Kidney (tissue), 14 donors: Measurements from ENCODE around the gene SWT1. TPM values are rescaled to one million over a fixed set of nuclear protein-coding genes. Genes with fewer than 3 reads are reported as not detected.

Source experiments
- DNase-seq, 5 donors: peaks; one replicate each; pipeline ENCODE4 v3.0.0-alpha.2; 2013 to 2020
- FAIRE-seq: peaks from 2 replicates; lab custom pipeline; 2012; peaks lifted over from hg19 to GRCh38; lab: Jason Lieb, UNC
- H3K27ac ChIP-seq, 2 donors: one replicate each; pipeline ENCODE4 v1.7.0; 2013; ENCODE audit warnings: low read depth in 2 of 2, low read length in 2 of 2, inconsistent platforms in 1 of 2
- H3K27me3 ChIP-seq: one replicate; pipeline ENCODE4 v1.7.1; 2013; ENCODE audit warnings: low read length, inconsistent platforms; ENCODE audit not compliant: control insufficient read depth, insufficient read depth
- H3K36me3 ChIP-seq, 3 donors: one replicate each; pipeline versions ENCODE4 v1.7.0 to v1.7.1; 2013; ENCODE audit warnings: low read length in 3 of 3, control low read depth in 1 of 3, inconsistent platforms in 1 of 3; ENCODE audit not compliant: insufficient read depth in 3 of 3, control insufficient read depth in 2 of 3
- H3K4me1 ChIP-seq, 3 donors: one replicate each; pipeline versions ENCODE4 v1.7.0 to v1.7.1; 2013; ENCODE audit warnings: low read length in 3 of 3, inconsistent platforms in 1 of 3, low read depth in 1 of 3; ENCODE audit not compliant: control insufficient read depth in 2 of 3, insufficient read depth in 2 of 3
- H3K4me3 ChIP-seq, 3 donors: one replicate each; pipeline versions ENCODE4 v1.7.0 to v1.8.1; 2013; ENCODE audit warnings: low read length in 3 of 3, control low read depth in 1 of 3, inconsistent platforms in 1 of 3
- H3K9ac ChIP-seq, 3 donors: one replicate each; pipeline versions ENCODE4 v1.7.0 to v1.7.1; 2013; ENCODE audit warnings: low read length in 3 of 3, control low read depth in 1 of 3, inconsistent platforms in 1 of 3
- H3K9me3 ChIP-seq, 3 donors: one replicate each; pipeline versions ENCODE4 v1.7.0 to v1.7.1; 2013; ENCODE audit warnings: low read length in 3 of 3, control low read depth in 1 of 3, inconsistent platforms in 1 of 3; ENCODE audit not compliant: control insufficient read depth in 2 of 3, insufficient read depth in 1 of 3
- CTCF ChIP-seq: IDR thresholded peaks from 3 replicates; pipeline ENCODE4 v1.5.1; 2012; ENCODE audit warnings: mild to moderate bottlenecking, moderate library complexity, borderline replicate concordance; ENCODE audit not compliant: insufficient read depth; ENCODE audit errors: extremely low read depth
- intact Hi-C: fragments of 100-400 bp; cut with DNase I; formaldehyde crosslinking; loops from one replicate; pipeline ENCODE4 v1.11.1; 2022
- polyA plus RNA-seq: library from polyadenylated mRNA; stranded (reverse); fragments of 350-450 nt; fragmentation: Illumina TruSeq; extraction: RNeasy Lipid Tissue Mini Kit (QIAGEN cat#74804); gene quantifications from one replicate; pipeline ENCODE4 v1.2.3, GENCODE V29; 2014; ENCODE audit warnings: low read depth, low replicate concordance; ENCODE audit not compliant: insufficient read depth
- total RNA-seq: library from RNA; stranded (reverse); fragmentation: NEBNext Ultra II Directional; extraction: Animal tissue kit (Norgen Biotek cat#: 25700); gene quantifications from one replicate; pipeline ENCODE4 v1.2.1, GENCODE V29; 2021
- donor health status: control.
- donor health status: control.
- donor health status: control.
- donor health status: control.
- donor health status: control.
- donor health status: DM: yes; HTN: yes; CAD: no.
- donor health status: Normal renal cell carcinoma (clear cell type).

SWT1 gene
- total and polyA plus RNA-seq, 2 donors from 2014 or later: 2.9 to 6.5 TPM

- no peak overlapping the region for H3K4me3 ChIP-seq
- no peak for TF ChIP-seq CTCF
- intact Hi-C loops: no loop called here
- peak overlapping the region in 1 of 2 donors; percentile 13 for H3K27ac ChIP-seq
- H3K9me3 ChIP-seq: no peaks in the 10 kb centered on the region
- FAIRE-seq (no peak), DNase-seq (no peak)
- H3K4me1 ChIP-seq: peaks cover 0 to 6% (median 6%) of the 10 kb centered on the region in 3 donors
- H3K9ac ChIP-seq: no peak overlapping the region
- no peaks in the 10 kb centered on the region for H3K27me3 ChIP-seq
- no peaks in the 10 kb centered on the region for H3K36me3 ChIP-seq
These were observed 165.7 kb downstream of the SWT1 start for GRCh38 chr1:185322636-185323035.

- H3K4me1 ChIP-seq: peaks cover 0 to 1% (median 0%) of the 10 kb centered on the region in 3 donors
- no peaks in the 10 kb centered on the region for H3K27me3 ChIP-seq
- intact Hi-C loops: no loop called here
- H3K9ac ChIP-seq: no peak overlapping the region
- no peak overlapping the region for H3K4me3 ChIP-seq
- FAIRE-seq (no peak), DNase-seq (no peak)
- no peak for TF ChIP-seq CTCF
- no peaks in the 10 kb centered on the region for H3K36me3 ChIP-seq
- H3K27ac ChIP-seq: no peak overlapping the region
- no peaks in the 10 kb centered on the region for H3K9me3 ChIP-seq
These were observed 167.2 kb downstream of the SWT1 start for GRCh38 chr1:185324118-185324517.

GRCh38 chr1:185325413-185325812 is 168.4 kb downstream of the SWT1 start:
- H3K4me3 ChIP-seq: no peak overlapping the region
- H3K4me1 ChIP-seq: no peaks in the 10 kb centered on the region
- no peaks in the 10 kb centered on the region for H3K36me3 ChIP-seq
- no peak overlapping the region for H3K27ac ChIP-seq
- intact Hi-C loops: no loop called here
- H3K27me3 ChIP-seq: no peaks in the 10 kb centered on the region
- H3K9ac ChIP-seq: no peak overlapping the region
- DNase-seq: peak in 1 of 5 donors; percentile 49
- FAIRE-seq: peak; percentile 54
- no peaks in the 10 kb centered on the region for H3K9me3 ChIP-seq
- no peak for TF ChIP-seq CTCF

GRCh38 chr1:185328255-185328654 is 171.3 kb downstream of the SWT1 start:
- no peak overlapping the region for H3K9ac ChIP-seq
- no peaks in the 10 kb centered on the region for H3K4me1 ChIP-seq
- DNase-seq (no peak), FAIRE-seq (no peak)
- intact Hi-C loops: no loop called here
- H3K36me3 ChIP-seq: no peaks in the 10 kb centered on the region
- no peak overlapping the region for H3K27ac ChIP-seq
- H3K4me3 ChIP-seq: no peak overlapping the region
- no peak for TF ChIP-seq CTCF
- H3K27me3 ChIP-seq: no peaks in the 10 kb centered on the region
- no peaks in the 10 kb centered on the region for H3K9me3 ChIP-seq
